NCI-H1105 treated with DMSO at 0.1 percent for 48 hours (cell line): ENCODE results near the gene SIRT6.
"Not testable (repeated sequence)": the region's sequence is repeated elsewhere in the genome, so short reads cannot be mapped to it uniquely, and the experiment has no call there.

Experiments used
- DNase-seq: peaks from one replicate; lab custom pipeline; 2025; lab: John Stamatoyannopoulos, UW

Gene SIRT6

DNA sequence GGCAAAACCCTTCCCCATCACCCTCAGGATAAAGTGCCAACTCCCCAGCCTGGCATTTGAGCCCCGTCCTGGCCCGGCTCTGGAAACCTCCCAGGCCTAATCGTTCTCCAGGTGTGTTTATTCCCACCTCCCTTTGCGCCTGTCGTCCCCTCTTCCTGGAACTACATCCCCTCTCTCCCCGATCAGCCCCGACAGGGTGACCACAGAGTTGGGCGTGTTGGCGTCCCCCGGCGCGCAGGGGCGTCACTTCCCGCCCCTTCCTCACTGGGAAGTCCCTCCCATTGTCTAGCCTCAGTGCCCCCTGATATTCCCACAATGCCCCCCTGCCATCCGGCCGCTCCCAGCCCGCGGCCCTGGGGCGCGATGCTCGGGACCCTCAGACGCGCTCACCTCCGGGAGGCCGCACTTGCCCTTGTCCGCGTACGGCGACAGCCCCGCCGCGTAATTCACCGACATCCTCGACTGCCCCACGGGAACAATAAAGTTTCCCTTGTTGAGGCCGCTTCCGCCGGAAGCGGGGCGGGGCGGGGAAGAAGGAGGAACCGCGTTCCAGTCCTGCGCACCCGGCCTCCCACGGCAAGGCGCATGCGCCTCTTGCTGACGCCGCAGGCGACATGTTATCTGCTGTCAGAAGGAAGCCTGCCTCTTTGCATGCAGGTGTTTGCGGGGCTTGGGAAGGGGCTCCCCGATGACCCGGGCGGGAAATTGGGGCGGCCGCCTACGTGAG is at the start of gene SIRT6, which contains the start of gene ANKRD24:
Gene SIRT6, minus strand, starts transcription at position 480 of the 727 bp plus-strand sequence. Its CDS starts 24 bp downstream, at position 456.
Gene ANKRD24, plus strand, starts transcription at position 606 of the 727 bp plus-strand sequence. CDS start 3,737 bp downstream, outside the sequence.
- peak; percentile 89 for DNase-seq

DNA sequence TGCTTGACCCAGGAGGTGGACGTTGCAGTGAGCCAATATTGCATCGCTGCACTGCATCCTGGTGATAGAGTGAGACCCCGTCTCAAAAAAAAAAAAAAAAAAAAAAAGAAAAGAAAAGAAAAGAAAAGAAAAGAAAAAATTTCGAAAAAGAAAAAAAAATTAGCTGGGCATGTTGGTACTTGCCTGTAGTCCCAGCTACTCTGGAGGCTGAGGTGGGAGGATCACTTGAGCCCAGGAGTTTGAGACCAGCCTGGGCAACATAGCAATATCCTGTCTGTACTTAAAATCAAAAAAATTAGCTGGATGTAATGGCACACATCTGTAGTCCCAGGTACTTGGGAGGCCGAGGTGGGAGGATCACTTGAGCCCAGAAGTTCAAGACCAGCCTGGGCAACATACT is 49.8 kb upstream of the SIRT6 start:
- DNase-seq = not testable (repeated sequence)

- DNase-seq = not testable (repeated sequence)
Measured at GRCh38 chr19:4231521-4231920, 49.2 kb upstream of the SIRT6 start.

- DNase-seq = not testable (repeated sequence)
Measured at GRCh38 chr19:4230237-4230636, 47.9 kb upstream of the SIRT6 start.

GRCh38 chr19:4229179-4229931 is 47.0 kb upstream of the SIRT6 start, which contains the start of gene EBI3:
Gene EBI3 (plus strand): TSS chr19:4229523. CDS start chr19:4229551, 28 bp downstream.
- no peak for DNase-seq

GRCh38 chr19:4228765-4229178 is 46.4 kb upstream of the SIRT6 start:
- DNase-seq = no peak

- no peak for DNase-seq
Measured at GRCh38 chr19:4227771-4228170, 45.4 kb upstream of the SIRT6 start.

- no peak for DNase-seq
Measured at GRCh38 chr19:4225885-4226284, 43.5 kb upstream of the SIRT6 start.

DNA sequence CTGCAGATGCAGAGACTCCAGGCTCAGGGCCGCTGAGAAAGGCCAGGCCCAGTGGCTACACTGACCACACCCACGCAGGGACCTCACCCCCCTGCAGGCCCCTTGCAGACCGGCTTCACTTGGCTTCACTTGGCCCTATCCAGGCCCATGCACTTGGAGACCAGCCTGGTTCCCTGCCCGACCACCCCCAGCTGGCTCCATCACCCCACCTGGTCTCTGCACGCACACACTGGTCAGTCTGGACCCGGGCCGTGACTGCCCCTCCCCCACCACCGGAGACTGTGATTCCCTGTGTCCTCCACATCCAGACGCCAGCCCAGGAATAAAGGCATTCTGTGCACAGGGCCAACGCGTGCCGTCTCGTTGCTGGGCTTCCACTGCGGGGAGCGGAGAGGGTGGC is 42.1 kb upstream of the SIRT6 start:
- DNase-seq = no peak

DNA sequence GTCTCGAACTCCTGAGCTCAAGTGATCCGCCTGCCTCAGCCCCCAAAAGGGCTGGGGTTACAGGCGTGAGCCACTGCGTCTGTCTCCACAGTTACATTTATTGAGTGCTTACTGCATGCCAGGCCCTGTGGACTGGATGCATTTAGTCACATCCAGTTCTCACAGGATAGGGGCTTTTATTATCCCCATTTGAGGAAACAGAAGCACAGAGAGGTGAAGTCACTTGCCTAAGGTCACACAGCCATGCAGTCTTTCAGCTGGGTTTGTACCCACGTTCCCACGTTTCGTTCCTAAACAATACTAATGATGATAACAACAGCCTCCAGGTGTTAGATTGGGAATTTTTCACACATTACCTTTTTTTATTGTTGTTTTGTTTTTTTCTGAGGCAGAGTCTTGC is 37.8 kb upstream of the SIRT6 start:
- no peak for DNase-seq

- not testable (repeated sequence) for DNase-seq
Measured at GRCh38 chr19:4218523-4218922, 36.2 kb upstream of the SIRT6 start.

- DNase-seq = no peak
Measured at GRCh38 chr19:4217429-4218264, 35.3 kb upstream of the SIRT6 start.

- DNase-seq = no peak
Measured at GRCh38 chr19:4216846-4217245, 34.5 kb upstream of the SIRT6 start.

DNA sequence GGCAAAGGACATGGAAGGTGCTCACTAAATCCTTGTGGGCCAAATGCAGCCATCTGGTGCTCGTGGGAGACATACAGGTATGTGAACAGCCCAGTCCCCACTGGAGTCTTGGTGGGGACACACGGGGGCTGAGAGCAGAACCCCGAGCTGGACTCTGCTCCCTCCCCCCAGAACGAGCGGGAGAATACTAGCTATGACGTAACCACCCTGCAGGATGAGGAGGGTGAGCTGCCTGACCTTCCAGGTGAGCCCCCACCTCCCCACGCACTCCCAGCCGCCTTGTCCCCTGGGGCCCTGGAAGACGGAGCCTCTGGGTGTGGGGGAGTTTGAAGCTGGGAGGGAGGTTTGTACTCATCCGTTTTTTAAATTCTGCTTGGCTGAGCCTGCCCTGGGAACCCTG is 33.4 kb upstream of the SIRT6 start:
- no peak for DNase-seq

GRCh38 chr19:4213116-4213515 is 30.8 kb upstream of the SIRT6 start:
- DNase-seq = no peak

DNA sequence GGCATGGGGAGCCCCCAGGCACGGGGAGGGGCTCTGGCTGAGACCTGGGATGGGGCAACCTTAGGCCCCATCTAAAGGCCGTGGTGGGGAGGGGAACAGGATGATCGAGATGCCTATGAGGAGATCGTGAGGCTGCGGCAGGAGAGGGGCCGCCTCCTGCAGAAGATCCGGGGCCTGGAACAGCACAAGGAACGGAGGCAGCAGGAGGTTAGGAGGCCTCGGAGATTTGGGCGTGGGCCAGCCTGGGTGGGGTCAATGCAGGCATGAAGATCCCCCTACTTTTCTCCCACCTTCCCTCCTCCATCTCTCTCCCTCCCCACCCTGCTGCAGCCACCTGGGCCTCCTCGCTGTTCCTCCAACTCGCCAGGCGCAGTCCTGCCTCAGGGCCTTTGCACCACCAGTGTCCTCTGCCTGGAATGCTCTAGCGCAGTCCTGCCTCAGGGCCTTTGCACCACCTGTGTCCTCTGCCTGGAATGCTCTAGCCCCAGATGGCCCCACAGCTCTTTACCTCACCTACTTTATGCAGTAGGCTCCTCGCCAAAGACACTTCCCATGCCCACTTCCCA is 27.9 kb upstream of the SIRT6 start:
- DNase-seq = no peak

DNA sequence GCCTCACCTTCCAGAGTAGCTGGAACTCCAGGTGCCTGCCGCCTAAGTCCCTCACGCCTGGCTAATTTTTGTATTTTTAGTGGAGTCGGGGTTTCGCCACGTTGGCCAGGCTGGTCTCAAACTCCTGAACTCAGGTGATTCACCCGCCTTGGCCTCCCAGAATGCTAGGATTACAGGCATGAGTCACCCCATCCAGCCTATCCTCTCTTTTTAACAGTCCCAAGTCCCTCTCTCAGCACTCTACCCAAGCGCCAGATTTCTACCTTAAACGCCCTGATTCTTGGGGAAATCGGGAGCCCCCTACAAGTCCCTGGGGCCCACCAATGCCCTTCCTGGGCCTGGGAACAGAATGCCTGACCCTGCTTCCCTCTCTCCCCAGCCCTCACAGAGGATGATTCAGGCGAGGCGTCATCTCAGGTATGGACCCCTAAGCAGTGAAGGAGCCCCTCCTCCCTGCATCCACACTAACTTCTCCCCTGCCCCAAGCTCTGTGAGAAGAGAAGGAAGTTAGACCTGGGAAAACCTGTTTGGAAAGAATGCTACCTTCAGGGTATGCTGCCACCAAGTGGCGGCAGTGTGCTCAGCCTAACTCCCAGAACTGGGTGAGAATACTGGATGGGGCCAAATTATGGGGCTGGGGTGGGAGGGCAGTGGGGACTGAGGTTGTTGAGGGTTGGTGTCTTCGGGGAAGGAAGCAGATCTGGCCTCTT is 26.2 kb upstream of the SIRT6 start:
- DNase-seq = no peak

DNA sequence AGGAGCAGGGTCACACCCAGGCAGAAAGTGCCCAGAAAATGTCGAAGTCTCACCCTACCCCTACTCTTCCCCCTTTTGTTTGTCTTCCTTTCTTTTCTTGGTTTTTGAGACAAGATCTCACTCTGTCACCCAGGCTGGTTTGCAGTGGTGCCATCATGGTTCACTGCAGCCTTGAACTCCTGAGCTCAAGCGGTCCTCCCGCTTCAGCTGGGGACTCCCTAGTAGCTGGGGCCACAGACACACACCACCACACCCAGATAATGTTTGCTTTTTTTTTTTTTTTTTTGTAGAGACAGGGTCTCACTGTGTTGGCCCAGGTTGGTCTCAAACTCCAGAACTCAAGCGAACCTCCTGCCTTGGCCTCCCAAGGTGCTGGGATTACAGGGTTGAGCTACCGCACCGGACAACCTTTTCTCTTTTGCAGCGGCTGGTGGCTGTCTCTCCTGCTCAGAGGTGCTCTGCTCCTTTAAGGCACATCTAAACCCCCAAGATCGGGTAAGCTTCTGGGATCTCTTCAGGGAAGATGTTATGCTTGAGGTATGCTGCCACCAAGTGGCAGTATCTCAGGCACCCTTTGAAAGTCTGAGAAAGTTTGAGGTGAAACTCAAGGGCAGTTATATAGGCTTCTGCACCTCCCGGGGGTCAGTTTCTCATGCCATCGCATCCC is 24.6 kb upstream of the SIRT6 start:
- DNase-seq = no peak

- no peak for DNase-seq
Measured at GRCh38 chr19:4201798-4202197, 19.4 kb upstream of the SIRT6 start.

GRCh38 chr19:4200940-4201542 is 18.7 kb upstream of the SIRT6 start:
- DNase-seq = no peak
